ENCODE measurements around the gene NOP14.
"Not testable (repeated sequence)": the region's sequence is repeated elsewhere in the genome, so short reads cannot be mapped to it uniquely, and the experiment has no call there.

Gene NOP14

GRCh38 chr4:2995546-2996265 is 32.5 kb upstream of the NOP14 start:
- TF ChIP-seq CTCF (IDR thresholded peaks at IDR 0.05; ENCODE audit: low read depth, low read length): no peak

GRCh38 chr4:2994917-2995316 is 31.7 kb upstream of the NOP14 start:
- TF ChIP-seq CTCF (IDR thresholded peaks at IDR 0.05; ENCODE audit: low read depth, low read length): no peak
- H3K4me3 ChIP-seq (ENCODE audit: low read depth, low read length): no peak overlapping the region

More at GRCh38 chr4:2995546-2996265, 32.5 kb upstream of the NOP14 start:
- no peak overlapping the region for H3K4me3 ChIP-seq (ENCODE audit: low read depth, low read length)

GRCh38 chr4:2991243-2991642 is 28.0 kb upstream of the NOP14 start:
- no peak overlapping the region for H3K4me3 ChIP-seq (ENCODE audit: low read depth, low read length)
- no peak for TF ChIP-seq CTCF (IDR thresholded peaks at IDR 0.05; ENCODE audit: low read depth, low read length)

DNA sequence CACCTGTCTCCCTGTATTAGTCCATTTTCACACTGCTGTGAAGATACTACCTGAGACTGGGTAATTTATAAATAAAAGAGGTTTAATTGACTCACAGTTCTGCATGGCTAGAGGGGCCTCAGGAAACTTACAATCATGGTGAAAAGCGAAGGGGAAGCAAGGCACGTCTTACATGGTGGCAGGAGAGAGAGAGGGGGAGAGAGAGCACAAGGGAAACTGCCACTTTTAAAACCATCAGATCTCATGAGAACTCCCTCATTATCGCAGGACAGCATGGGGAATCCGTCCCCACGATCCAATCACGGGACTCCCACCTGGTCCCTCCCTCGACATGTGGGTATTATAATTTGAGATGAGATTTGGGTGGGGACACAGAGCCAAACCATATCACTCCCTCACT is 20.5 kb upstream of the NOP14 start:
- not testable (repeated sequence) for H3K4me3 ChIP-seq (ENCODE audit: low read depth, low read length)

DNA sequence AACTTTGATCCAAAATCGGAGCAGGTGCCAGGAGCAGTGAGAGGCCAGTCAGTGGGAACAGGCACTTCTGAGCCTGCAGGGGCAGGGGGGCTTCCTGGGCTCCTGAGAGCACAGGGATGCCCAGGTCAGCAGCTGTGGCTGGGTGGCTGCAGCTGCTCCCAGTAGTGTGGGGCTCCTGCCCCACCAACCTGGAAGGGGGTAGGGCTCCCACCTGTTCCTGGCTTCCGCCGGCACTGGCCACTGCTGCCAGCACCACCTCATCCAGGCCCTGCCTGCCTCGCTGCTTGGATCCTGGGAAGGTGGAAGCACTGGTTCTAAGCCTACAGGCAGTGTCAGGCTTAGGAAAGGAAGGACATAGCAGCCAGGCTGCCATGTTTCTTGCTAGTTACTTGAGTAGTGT is 18.8 kb upstream of the NOP14 start:
- no peak overlapping the region for H3K4me3 ChIP-seq (ENCODE audit: low read depth, low read length)
- TF ChIP-seq CTCF (IDR thresholded peaks at IDR 0.05; ENCODE audit: low read depth, low read length): no peak

- H3K4me3 ChIP-seq (ENCODE audit: low read depth, low read length): no peak overlapping the region
- TF ChIP-seq CTCF (IDR thresholded peaks at IDR 0.05; ENCODE audit: low read depth, low read length): no peak
These were observed 18.1 kb upstream of the NOP14 start for GRCh38 chr4:2981256-2981819.

DNA sequence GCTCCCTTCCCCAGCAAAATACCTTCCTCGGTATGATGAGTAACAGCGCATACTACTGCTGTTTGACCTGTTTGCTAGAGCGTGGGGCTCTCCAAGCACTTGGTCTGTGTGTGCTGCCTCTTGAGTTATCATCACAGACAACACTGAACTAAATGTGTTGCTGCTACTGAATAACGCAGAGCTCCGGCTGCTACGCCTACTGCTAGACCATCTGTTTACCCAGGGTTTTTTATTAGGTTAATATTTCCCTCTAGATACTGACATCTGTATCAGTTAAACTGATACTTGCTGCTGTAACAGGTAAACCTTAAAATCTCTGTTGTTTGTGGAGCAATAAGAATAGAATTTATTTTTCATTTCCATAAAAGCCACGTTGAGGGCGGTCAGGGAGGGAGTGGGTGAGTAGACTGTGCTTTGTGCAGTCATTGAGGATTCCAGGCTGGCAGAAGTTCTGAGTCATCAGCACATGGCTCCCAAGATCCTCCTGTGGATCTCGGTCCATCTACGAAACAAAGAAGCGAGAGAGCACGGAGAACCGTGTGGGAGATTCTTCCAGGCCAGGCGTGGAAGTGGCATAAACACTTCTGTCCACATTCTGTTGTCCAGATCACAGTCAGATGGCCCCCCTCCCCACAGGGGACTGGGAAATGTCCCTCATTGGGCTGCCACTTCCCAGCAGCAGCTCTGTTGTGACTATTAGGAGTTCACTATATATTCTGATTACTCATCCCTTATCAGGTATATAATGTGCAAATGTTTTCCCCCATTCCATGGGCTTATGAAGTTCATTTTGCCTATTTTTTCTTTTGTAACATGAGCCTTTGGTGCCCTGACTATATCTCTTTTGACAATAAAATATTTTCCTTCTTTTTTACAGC is 14.2 kb upstream of the NOP14 start:
- H3K4me3 ChIP-seq (ENCODE audit: low read depth, low read length): no peak overlapping the region
- TF ChIP-seq CTCF (IDR thresholded peaks at IDR 0.05; ENCODE audit: low read depth, low read length): no peak
